ENCODE data around the gene KRTAP5-10.
"Not testable (repeated sequence)": the region's sequence is repeated elsewhere in the genome, so short reads cannot be mapped to it uniquely, and the experiment has no call there.

Gene KRTAP5-10

DNA sequence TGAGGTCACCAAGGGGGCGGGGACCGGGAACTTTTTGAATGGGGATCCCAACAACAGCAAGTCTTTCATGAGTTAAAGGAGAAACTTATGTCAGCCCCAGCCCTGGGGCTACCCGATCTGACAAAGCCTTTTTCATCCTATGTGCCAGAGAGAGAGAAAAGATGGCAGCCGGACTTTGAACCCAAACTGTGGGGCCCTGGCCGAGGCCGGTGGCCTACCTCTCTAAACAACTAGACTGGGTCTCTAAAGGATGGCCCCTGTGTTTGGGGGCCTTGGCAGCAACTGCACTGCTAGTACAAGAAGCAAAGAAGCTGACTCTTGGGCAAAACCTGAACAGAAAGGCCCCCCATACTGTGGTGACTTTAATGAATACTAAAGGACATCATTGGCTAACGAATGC lies 48.6 kb downstream of the KRTAP5-10 start:
- not testable (repeated sequence) for DNase-seq

DNA sequence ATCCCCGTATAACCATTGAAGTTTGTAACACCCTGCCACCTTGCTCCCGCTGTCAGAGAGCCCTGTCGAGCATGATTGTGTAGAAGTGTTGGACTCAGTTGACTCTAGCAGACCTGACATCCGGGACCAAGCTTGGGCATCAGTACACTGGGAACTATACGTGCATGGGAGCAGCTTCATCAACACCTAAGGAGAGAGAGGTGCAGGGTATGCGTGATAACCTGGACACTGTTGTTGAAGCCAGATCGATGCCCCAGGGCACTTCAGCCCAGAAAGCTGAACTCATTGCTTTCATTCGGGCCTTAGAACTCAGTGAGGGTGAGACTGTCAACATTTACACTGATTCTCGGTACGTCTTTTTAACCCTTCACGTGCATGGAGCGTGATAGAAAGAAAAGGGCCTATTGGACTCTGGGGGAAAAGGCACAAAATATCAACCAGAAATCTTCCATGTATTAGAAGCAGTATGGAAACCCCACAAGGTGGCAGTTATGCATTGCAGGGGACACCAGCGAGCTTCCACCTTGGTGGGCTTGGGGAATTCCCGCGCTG lies 49.1 kb downstream of the KRTAP5-10 start:
- DNase-seq, result not testable (repeated sequence)

DNA sequence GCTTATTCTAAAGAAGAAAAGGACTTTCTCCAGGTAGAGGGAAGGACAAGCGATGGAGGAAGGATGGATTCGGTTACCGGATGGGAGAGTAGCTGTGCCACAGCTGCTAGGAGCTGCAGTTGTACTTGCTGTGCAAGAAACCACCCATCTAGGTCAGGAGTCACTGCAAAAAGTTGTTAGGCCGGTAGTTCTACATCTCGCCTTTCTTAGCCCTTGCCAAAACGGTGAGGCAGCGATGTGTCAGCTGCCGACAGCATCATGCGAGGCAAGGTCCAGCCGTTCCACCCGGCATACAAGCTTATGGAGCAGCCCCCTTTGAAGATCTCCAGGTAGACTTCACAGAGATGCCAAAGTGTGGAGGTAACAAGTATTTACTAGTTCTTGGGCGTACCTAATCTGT lies 49.6 kb downstream of the KRTAP5-10 start:
- not testable (repeated sequence) for DNase-seq

All from NCI-H1105 (cell line).